Astrocyte of the cerebellum (primary cell): ENCODE measurements around the gene LLGL1.

Experiments
- DNase-seq: peaks from one replicate; pipeline ENCODE4 v3.0.0-alpha.2; 2011; ENCODE audit warnings: low read depth
- H3K4me3 ChIP-seq: 2 replicates; pipeline ENCODE4 v1.5.1; 2011; ENCODE audit warnings: mild to moderate bottlenecking, low read depth, low read length, moderate library complexity
- CTCF ChIP-seq: IDR thresholded peaks from 2 replicates; pipeline ENCODE4 v1.5.1; 2012; ENCODE audit warnings: low read length, low read depth, moderate library complexity, mild to moderate bottlenecking; ENCODE audit errors: missing control alignments
- in situ Hi-C: cut with HindIII; loops from 2 replicates; pipeline ENCODE4 v1.10.0; 2017; ENCODE audit warnings: low sequenced_read_pairs

The LLGL1 gene

GRCh38 chr17:18198530-18198929, 26.9 kb upstream of the LLGL1 start:
- no peak for DNase-seq
- in situ Hi-C loops = no loop called here
- H3K4me3 ChIP-seq = no peak overlapping the region
- no peak for TF ChIP-seq CTCF

GRCh38 chr17:18201108-18201507, 24.3 kb upstream of the LLGL1 start:
- in situ Hi-C loops = no loop called here
- no peak overlapping the region for H3K4me3 ChIP-seq

GRCh38 chr17:18203308-18203707, 22.1 kb upstream of the LLGL1 start:
- no peak for DNase-seq
- in situ Hi-C loops = no loop called here
- TF ChIP-seq CTCF = no peak
- no peak overlapping the region for H3K4me3 ChIP-seq

More at GRCh38 chr17:18201108-18201507, 24.3 kb upstream of the LLGL1 start:
- TF ChIP-seq CTCF = no peak
- DNase-seq = no peak

GRCh38 chr17:18205861-18206260, 19.6 kb upstream of the LLGL1 start:
- no peak for TF ChIP-seq CTCF
- no peak overlapping the region for H3K4me3 ChIP-seq
- DNase-seq = no peak
- in situ Hi-C loops = no loop called here

GRCh38 chr17:18206962-18207361, 18.5 kb upstream of the LLGL1 start:
- in situ Hi-C loops = no loop called here
- TF ChIP-seq CTCF = no peak
- DNase-seq = no peak

GRCh38 chr17:18208092-18208491, 17.3 kb upstream of the LLGL1 start:
- TF ChIP-seq CTCF = no peak
- H3K4me3 ChIP-seq = no peak overlapping the region
- DNase-seq = no peak
- in situ Hi-C loops = no loop called here

More at GRCh38 chr17:18206962-18207361, 18.5 kb upstream of the LLGL1 start:
- no peak overlapping the region for H3K4me3 ChIP-seq
